DOHH2 (cell line): Measurements from ENCODE around the gene SERF1B.
"Not testable (repeated sequence)": the region's sequence is repeated elsewhere in the genome, so short reads cannot be mapped to it uniquely, and the experiment has no call there.

Experiments used
- EZH2phosphoT487 ChIP-seq: fragments of 200-600 bp; sonication (generic); IDR thresholded peaks from 2 replicates; pipeline ENCODE4 v1.6.1; 2017; ENCODE audit warnings: borderline replicate concordance, mild to moderate bottlenecking, antibody characterized with exemption, low read length, moderate library complexity, mixed read lengths
- TF ChIP-seq, protein P1 (sequence below): fragments of 200-600 bp; sonication (generic); IDR thresholded peaks from one replicate; pipeline ENCODE4 v1.5.1; 2014; ENCODE audit warnings: antibody characterized with exemption, mild to moderate bottlenecking, low read depth, low read length; ENCODE audit not compliant: poor library complexity, severe bottlenecking

DNA sequence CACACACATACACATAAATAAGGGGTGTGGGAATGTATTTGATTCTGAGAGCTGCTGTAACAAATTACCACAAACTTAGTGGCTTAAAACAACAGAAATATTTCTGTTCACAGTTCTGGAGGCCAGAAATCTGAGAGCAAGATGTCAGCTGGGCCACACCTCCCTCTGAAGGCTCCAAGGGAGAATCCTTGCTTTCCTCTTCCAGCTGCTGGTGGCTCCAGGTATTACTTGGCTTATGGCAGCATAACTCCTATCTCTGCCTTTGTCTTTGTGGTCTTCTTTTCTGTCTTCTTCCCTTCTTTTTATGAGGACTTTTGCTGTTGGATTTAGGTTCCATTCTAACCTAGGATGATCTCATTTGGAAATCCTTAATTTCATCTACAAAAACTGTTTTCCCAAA, 16.4 kb downstream of the SERF1B start:
- TF ChIP-seq, protein P1, sequence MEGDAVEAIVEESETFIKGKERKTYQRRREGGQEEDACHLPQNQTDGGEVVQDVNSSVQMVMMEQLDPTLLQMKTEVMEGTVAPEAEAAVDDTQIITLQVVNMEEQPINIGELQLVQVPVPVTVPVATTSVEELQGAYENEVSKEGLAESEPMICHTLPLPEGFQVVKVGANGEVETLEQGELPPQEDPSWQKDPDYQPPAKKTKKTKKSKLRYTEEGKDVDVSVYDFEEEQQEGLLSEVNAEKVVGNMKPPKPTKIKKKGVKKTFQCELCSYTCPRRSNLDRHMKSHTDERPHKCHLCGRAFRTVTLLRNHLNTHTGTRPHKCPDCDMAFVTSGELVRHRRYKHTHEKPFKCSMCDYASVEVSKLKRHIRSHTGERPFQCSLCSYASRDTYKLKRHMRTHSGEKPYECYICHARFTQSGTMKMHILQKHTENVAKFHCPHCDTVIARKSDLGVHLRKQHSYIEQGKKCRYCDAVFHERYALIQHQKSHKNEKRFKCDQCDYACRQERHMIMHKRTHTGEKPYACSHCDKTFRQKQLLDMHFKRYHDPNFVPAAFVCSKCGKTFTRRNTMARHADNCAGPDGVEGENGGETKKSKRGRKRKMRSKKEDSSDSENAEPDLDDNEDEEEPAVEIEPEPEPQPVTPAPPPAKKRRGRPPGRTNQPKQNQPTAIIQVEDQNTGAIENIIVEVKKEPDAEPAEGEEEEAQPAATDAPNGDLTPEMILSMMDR = not testable (repeated sequence)
- not testable (repeated sequence) for TF ChIP-seq EZH2phosphoT487
